Stimulated activated CD8-positive, alpha-beta memory T cell treated with anti-CD3 and anti-CD28 coated beads, Interleukin-2, amount 100 ng/mL, for 1 hour (primary cell): ENCODE data around the gene AMPH.

Experiments used
- DNase-seq, 2 donors: peaks; one replicate each; pipeline ENCODE4 v3.0.0-alpha.2; 2020; ENCODE audit warnings: low read depth in 2 of 2

Gene AMPH

GRCh38 chr7:38630720-38631673 lies at the start of gene AMPH:
TSS of gene AMPH (minus strand) at chr7:38631373. CDS start at chr7:38631351, 22 bp downstream.
- DNase-seq = no peak

- no peak for DNase-seq
Measured at GRCh38 chr7:38679419-38679818, 48.2 kb upstream of the AMPH start.

GRCh38 chr7:38678698-38679054 lies 47.5 kb upstream of the AMPH start:
- DNase-seq = no peak

GRCh38 chr7:38677981-38678697 lies 47.0 kb upstream of the AMPH start:
- no peak for DNase-seq

- no peak for DNase-seq
Measured at GRCh38 chr7:38675494-38676106, 44.4 kb upstream of the AMPH start.

GRCh38 chr7:38674513-38674912 lies 43.3 kb upstream of the AMPH start:
- no peak for DNase-seq

GRCh38 chr7:38673795-38674194 lies 42.6 kb upstream of the AMPH start:
- DNase-seq = no peak

GRCh38 chr7:38671911-38672905 lies 41.0 kb upstream of the AMPH start:
- no peak for DNase-seq

- DNase-seq = no peak
Measured at GRCh38 chr7:38669965-38670520, 38.9 kb upstream of the AMPH start.

- no peak for DNase-seq
Measured at GRCh38 chr7:38664972-38665371, 33.8 kb upstream of the AMPH start.

- no peak for DNase-seq
Measured at GRCh38 chr7:38660427-38661099, 29.4 kb upstream of the AMPH start.

- no peak for DNase-seq
Measured at GRCh38 chr7:38659931-38660330, 28.8 kb upstream of the AMPH start.

- DNase-seq = no peak
Measured at GRCh38 chr7:38658921-38659320, 27.7 kb upstream of the AMPH start.

- DNase-seq = no peak
Measured at GRCh38 chr7:38656968-38657367, 25.8 kb upstream of the AMPH start.

- DNase-seq = no peak
Measured at GRCh38 chr7:38655833-38656774, 24.9 kb upstream of the AMPH start.

GRCh38 chr7:38637957-38638356 lies 6.8 kb upstream of the AMPH start:
- DNase-seq = no peak

GRCh38 chr7:38632411-38632810 lies 1.2 kb upstream of the AMPH start:
- no peak for DNase-seq

GRCh38 chr7:38629651-38630510 lies 1.3 kb downstream of the AMPH start:
- DNase-seq = no peak
